Activated CD4-positive, CD25-positive, alpha-beta regulatory T cell treated with anti-CD3 and anti-CD28 coated beads, Interleukin-2, amount 50 U/mL, for 72 hours (primary cell): ENCODE measurements around the gene IRF3.
"Not testable (repeated sequence)": the region's sequence is repeated elsewhere in the genome, so short reads cannot be mapped to it uniquely, and the experiment has no call there.

Source experiments
- DNase-seq: peaks from one replicate; pipeline ENCODE4 v3.0.0; 2021

IRF3 gene

DNA sequence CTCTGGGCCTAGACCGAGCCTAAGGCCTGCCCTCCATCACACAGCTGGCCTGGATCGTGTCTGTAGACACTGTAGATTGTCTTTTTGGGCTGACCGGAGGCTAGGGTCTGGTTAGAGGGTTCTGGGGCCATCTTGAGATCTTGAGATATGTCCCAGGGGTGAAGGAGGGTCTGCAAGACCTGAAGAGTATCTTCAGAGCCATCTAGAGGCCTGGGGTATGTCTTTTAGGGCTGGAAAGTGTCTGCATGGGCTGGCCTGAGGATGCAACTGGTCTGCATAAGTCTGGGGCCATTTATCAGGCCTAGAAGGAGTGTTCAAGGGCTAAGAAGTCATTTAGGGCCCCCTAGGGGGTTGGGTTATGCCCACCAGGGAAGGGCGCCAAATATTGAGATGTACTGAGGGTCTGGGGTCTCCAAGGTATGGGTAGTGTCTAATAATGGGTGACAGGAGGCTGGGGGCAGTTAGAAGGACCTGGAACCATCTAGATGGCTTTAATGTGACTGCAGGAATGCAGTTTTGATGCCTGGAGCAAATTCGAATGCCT is 23.1 kb downstream of the IRF3 start:
- no peak for DNase-seq

DNA sequence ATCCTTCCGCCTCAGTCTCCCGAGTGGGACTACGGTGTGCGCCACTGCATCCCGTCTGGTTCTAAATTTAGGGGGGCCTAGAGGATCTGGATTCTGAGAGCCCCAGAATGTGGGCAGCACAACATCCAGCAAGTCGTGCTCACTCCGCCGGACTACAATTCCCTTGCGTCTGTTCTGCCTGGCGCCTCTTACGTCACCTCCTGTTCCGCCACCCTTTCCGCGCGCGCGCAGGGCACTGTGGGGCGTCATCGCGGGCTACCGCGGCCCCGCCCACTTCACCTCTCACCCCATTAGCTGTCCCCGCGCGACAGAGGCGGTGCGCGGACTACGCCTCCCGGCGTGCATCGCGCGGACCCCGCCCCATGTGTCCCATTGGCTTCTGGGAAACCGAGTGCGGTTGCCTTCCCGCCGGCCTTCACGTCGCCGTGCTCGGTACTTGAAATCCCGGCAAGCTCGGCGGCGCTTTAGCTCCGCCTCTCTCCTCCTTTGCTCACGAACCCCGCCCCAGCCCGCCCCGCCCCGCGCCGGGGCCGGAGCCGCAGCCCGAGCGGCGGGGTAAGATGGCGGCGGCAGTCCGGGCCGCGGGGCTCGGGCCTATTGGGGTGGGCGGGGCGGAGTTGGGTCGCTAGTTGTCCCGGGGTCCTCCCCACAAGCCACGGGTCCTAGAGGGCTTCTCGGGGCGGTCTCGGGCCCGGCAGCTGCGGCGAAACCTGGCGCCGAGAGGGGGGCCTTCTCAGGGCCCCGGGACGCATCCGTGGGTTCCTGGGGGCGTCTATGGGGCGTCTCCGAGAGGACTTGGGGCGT is 23.8 kb downstream of the IRF3 start, which contains the start of gene SCAF1:
SCAF1 (plus strand) TSS at position 522 of the 804 bp plus-strand sequence. CDS start 2,818 bp downstream, outside the sequence.
- DNase-seq, result peak; percentile 99

DNA sequence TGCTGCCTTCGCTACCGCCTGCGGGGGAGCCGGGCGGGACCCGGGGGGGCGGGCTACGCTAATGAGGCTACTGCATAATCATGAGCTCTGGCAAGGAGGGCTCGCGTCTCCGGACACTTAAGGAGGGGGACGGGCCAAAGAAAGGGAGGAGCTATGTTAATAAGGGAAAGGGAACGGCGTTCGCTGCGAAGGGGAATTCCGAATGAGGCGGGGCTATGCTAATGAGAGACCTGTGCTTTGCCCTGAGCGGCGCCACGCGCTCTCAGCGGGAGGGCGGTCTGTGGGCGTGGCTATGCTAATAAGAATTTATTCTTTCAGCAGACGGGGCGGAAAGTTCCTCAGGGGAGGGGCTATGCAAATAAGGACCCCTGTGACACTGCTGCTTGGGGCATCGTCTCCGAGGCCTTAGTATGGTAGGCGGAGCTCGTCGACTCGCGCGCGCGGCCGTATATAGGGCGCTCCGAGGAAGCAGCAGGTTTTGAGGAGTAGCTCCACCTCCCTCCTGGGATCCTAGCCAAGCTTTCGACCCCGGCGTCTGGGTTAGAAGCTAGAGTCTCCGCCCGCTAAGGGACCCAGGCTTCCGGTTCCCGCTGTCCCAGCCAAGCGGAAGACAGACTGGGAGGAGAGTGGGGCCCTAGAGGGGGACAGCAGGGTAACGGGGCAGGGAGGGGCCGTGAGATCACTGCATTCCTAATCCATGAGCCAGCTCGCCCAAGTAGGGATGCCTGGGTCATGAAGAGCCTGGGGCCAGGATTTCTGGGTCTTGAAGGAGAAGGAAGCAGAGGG is 25.4 kb downstream of the IRF3 start, which contains the start of gene RRAS:
RRAS (minus strand) TSS at position 31 of the 786 bp plus-strand sequence. CDS start 45 bp downstream, outside the sequence.
- DNase-seq, result peak; percentile 100

DNA sequence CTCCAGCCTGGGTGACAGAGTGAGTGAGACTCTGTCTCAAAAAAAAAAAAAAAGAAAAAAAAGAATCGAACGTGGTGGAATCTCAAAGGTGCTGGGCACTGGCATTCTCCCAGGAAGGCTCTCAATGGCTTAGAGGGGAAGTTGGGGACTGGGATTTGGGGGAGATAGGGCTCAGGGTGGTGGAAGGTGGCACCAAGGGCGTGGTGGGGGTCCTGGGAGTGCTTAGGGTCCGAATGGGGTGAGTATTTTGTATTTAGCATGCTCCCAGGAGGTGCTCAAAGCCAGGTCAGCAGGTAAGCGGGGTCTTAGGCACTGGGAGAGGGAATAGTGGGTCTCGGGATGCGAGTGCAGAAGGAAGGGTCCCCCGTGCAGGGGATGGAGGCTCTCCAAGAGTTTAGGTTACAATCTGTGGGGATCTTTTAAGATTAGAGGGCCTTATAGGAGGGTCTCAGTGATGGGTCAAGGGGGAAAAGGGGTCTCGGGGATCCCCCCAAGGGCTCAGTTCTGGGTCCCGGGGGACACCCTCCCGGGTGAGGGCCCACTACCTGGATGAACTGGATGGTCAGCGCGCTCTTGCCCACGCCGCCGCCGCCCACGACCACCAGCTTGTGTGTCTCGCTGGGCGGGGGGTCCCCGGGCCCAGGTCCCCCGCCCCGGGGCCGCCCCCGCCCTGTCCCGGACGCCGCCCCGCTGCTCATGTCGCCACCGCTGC is 26.1 kb downstream of the IRF3 start:
- no peak for DNase-seq

DNA sequence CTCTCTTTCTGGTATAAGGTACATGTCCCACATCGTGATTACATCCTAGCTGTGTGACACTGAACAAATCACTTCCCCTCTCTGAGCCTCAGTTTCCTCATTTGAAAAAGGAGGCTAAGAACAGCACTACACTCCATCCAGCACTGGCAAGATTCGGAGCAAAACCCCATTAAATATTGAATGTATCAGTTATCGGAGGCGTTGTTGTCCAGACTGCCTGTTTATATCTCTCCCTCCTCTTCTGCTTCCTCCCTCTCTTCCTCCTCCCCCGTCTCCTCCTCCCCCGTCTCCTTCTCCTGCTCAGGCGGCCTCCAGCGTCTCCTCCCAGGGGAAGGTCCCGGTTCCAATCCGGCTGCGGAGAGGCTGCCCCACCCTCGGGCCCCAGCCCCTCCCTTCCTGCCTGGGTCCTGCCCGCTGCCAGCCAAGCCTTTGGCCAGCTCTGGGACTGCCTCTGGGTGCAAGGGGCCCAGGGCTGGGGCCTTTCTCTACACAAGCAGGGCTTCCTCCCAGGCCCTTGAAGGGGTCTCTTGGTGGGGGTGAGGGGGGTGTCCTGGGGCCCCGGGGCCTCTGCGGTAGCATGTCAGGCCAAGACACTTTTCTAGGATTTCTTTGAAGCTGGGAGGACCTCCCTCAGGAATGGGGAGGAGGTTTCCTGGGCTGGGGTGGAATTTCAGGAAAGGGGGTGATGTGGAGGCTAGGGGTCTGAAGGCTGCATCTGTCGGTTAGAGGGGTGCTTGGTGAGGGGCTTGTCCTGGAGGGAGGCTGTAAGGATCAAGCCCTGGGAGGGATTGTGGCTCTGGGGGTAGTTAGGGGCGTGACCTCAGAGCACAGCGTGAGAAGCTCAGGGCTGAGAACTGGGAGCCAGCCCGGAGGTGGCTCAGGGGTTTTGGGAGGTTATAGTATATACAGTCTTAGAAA is 27.6 kb downstream of the IRF3 start:
- DNase-seq, result no peak

DNA sequence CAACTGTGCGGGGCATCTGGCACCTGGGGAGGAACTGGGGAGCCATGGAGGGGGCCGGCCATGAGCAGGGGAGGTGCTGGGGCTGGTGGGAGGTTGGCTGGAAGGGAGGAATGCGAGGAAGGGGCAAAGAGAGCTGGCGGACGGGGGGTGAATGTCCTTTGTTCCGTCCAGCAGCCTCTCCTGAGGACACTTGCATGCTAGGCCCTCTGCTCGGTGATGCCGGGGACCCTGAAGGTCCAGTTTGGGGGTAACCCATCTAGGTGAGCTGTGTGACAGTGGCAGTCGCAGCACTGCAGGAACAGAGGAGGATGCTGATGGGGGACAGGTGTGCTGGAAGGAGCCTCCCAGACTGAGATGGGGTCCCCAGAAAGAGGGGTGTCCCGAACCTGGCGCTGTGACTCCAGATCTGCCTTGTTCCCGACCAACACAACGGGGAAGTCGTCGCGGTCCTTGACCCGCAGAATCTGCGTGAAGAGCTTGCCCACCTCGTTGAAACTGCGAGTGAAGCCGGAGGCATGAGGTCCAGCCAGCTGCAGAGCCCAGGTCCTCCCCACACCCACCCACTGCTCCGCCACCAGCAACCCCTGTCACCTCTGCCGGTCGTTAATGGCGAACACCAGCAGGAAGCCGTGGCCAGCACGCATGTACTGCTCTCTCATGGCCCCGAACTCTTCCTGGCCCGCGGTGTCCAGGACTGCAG is 29.3 kb downstream of the IRF3 start:
- DNase-seq, result no peak

DNA sequence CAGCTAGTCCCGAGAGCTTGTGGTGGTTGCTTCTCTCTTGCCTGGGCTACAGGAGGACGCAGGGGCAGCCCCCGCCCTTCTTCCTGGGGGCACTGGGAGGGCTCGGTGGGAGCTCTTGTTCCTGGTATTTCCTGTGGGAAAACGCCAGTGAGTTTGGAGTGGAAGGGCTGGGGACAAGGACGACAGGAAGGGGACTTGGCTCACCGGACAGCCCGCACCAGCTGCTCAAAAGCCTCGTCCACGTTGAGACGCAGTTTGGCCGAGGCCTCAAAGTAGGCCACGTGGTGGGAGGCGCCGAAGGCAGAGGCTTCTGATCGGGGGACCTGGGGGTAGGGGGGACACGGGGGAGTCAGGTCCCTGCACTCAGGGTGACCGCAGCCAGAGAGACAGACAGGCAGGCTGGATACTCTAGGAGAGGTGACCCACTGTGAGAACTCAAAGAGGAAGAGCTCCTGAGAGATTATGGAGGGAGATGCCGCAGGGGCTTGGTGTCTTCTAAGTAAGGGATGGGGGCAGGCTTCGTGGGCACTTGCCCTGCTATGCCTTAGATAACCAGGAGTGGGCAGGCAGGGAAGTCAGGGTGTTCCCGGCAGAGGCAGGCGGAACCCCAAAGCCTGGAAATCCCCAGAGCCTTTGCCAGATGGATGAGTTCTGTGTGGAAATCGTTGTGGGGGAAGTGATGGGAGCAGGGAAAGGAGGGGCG is 30.0 kb downstream of the IRF3 start:
- no peak for DNase-seq

DNA sequence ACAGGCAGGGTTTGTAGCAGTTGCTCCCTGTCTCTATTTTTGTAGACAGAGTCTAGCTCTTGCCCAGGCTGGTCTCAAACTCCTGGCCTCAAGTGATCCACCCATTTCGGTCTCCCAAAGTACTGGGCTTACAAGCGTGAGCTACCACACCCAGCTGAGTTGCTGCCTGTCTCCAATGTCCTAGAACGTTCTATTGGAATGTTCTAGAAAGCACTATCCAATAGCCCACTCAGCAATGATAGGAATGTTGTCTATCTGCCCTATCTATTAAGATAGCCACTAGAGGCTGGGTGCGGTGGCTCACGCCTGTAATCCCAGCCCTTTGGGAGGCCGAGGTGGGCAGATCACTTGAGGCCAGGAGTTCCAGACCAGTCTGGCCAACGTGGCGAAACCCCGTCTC is 32.4 kb downstream of the IRF3 start:
- not testable (repeated sequence) for DNase-seq

DNA sequence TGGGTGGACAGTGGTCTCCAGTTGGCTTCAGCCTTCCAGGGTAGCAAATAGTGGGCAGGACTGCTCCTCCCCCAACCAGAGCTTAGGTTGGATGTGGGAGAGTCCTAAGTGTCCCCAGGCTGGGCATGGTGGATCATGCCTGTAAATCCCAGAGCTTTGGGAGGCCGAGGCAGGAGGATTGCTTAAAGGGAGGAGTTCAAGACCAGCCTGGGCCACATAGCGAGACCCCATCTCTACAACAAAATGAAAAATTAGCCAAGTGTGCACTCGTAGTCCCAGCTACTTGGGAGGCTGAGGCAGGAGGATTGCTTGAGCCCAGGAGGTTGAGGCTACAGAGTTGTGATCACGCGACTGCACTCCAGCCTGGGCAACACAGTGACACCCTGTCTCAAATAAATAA is 33.1 kb downstream of the IRF3 start:
- no peak for DNase-seq

DNA sequence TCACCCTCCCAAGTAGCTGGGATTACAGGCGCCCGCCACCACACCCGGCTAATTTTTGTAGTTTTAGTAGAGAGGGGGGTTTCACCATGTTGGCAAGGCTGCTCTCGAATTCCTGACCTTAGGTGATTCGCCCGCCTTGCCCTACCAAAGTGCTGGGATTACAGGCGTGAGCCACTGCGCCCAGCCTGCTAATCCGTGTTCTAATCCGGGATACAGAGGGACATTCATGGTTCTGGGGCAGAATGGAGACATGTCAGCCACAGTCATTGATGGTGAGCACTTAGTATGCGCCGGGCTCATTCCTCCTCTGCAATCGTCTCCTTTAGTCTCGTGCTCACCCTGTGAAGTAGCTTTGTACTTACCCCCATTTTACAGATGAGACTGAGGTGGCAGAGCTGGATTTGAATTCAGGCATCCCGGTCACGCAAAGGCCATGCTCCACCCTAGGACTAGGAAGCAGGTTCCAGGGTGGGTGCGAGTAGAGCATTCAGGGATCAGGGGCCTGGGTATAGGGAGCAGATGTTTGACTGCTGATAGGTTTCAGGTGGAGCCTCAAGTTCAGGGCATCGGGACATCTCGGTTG is 34.0 kb downstream of the IRF3 start:
- no peak for DNase-seq

DNA sequence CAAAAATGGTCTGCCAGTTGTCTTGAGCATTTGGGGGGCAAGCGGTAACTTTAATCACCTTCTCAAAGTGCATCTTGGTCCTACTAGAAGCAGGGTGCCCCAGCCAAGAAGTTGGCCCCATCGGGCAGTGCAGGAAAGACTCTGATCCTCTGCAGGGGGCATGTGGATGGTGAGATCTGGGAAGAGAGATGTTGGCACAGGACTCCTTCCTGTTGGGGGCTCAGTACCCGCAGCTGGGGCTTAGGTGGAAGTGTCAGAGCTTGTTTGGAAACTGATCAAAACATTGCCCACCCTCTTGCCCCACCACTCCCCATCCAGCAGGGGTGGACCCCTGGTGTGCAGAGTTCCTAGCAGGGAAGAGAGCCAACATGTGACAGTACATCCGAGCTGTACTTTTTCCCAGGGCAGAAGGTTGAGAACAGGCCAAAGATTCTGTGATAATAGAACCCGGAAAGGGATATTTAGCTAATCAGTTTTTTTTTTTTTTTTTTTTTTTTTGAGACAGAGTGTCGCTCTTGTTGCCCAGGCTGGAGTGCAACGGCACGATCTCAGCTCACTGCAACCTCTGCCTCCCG is 34.6 kb downstream of the IRF3 start:
- no peak for DNase-seq

DNA sequence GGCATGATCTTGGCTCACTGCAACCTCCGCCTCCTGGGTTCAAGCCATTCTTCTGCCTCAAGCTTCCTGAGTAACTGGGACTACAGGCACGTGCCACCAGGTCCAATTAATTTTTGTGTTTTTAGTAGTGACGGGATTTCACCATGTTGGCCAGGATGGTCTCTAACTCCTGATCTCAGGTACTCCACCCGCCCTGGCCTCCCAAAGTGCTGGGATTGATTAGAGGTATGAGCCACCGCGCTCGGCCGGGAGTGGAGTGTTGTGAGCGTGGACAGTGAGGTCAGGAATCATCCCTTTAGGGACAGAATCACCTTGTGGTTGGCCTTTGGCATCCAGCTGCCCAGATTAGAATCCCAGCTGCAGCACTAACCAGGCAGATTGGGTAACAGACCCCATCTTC is 36.0 kb downstream of the IRF3 start:
- DNase-seq, result no peak

DNA sequence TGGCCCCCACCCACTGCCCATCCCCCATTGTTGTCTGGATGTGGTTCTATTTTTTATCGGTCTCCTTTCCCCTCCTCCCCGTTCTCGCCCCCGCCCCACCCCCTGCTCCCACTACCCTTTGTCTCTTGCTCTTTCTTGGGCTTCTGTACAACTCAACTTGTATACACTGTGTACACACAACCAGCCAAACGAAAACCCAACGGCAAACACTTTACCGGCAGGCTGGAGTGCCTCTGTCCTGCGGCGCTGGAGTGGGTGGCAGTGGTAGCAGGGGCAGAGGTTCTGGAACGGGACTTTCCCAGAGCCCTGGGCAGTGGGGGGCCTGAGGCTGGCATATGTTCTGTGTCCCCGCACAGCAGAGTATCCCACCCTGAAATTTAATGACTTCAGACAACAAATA is 39.4 kb downstream of the IRF3 start:
- DNase-seq, result no peak

DNA sequence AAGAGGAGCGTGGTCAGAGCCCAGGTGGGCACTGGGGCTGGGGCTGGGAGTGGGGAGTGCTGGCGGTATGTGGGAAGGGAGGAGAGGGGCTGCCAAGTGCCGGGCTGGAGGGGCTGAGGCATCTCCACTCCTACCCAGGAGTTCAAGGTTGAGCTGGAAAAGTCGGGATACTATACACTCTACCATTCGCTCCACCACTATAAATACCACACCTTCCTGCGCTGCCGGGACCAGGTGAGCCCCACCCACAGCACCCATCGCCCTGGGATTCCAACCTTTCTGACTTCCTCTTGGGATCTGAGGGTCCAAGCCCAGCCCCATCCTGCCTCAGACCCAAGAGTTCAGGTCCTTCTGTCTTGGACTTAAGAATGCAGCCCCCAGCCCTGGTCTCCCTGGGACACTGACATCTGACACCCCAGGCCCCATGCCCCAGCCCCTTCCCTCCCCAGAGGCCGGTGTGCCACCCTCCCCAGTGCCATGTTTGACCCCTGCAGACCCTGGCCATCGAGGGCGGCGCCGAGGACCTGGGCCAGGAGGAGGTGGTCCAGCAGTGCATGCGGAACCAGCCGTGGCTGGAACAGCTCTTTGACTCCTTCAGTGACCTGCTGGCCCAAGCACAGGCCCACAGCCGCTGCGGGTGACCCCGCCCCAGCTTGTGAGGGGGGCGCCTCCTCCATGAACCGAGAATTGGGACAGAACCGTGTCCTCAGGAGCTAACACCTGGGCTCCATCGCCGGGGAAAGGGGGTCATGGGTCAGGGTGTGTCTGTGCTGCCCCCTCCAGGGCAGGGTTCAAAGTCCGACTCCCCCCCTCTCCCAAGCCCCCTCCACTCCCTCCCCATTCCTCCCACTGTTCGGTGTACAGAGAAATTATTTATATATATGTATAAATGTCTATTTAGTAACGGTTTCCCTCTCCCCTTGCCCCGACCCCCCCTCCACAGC is 40.4 kb downstream of the IRF3 start:
- no peak for DNase-seq

DNA sequence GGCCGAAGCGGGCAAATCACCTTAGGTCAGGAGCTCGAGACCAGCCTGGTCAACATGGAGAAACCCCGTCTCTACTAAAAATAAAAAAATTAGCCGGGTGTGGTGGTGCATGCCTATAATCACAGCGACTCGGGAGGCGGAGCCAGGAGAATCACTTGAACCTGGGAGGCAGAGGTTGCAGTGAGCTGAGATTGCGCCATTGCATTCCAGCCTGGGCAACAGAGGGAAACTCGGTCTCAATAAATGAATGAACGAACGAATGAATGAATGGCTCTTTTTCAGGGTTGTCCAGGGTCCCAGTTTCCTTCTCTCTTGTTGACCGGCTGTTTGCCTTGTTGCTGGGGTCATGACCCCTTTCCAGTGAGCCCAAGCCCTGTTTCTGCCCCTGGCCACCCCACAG is 47.8 kb downstream of the IRF3 start:
- DNase-seq, result not testable (repeated sequence)

DNA sequence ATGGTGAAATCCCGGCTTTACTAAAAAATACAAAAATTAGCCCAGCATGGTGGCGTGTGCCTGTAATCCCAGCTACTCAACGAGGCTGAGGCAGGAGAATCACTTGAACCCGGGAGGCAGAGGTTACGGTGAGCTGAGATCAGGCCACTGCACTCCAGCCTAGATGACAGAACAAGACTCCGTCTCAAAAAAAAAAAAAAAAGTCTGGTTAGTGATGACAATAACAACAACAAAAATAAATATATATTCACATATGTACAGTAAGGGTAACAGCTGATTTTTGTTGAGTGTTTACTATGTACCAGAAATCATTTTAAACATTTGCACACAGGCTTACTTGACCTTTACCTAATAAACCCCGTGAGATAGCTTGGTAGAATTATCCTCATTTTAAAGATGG is 48.7 kb downstream of the IRF3 start:
- DNase-seq, result no peak

DNA sequence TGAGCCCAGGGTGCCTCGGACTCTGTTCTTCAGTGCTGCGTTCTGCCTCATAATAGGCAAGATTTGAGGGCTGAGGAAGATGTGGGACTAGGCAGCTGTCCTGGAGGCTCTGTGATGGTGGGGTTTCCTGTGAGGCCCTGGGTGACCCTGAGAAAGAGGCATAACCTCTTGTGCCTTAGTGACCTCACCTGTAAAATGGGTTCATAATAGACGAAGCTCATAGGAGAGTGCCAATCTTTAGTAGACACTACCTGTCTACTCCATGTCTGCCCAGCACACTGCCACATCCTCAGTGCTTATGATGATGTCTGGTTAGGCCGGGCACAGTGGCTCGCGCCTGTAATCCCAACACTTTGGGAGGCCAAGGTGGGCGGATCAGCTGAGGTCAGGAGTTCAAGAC is 49.1 kb downstream of the IRF3 start:
- no peak for DNase-seq

DNA sequence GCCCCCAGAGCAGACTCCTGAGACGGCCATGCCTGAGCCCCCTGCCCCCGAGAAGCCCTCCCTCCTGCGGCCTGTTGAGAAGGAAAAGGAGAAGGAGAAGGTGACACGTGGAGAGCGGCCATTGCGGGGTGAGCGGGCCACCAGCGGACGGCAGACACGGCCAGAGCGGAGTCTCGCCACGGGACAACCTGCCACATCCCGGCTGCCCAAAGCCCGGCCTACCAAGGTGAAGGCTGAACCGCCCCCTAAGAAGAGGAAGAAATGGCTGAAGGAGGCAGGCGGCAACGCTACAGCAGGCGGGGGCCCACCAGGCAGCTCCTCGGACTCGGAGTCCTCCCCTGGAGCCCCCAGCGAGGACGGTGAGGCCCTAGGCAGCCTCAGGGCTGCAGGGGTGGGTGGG is 49.8 kb downstream of the IRF3 start:
- DNase-seq, result no peak
